ENCODE data around the gene PRKN. TPM values are rescaled to one million over a fixed set of nuclear protein-coding genes. Genes with fewer than 3 reads are reported as not detected.

PRKN gene
- total RNA-seq, 2 donors from 2014 or later: 15.7 to 19.3 TPM

- no peak for DNase-seq (ENCODE audit: low spot score)
- Histone ChIP-seq H3K36me3 (no peaks in the 10 kb centered on the region), H3K4me1 (no peaks in the 10 kb centered on the region), H3K27ac (no peak overlapping the region), H3K4me3 (no peak overlapping the region), H3K27me3 (no peaks in the 10 kb centered on the region), H3K9me3 (no peaks in the 10 kb centered on the region)
- no peak for TF ChIP-seq CTCF (IDR thresholded peaks at IDR 0.05)
These were observed 124.1 kb downstream of the PRKN start for GRCh38 chr6:162603231-162604015.

GRCh38 chr6:162602759-162603158, 124.8 kb downstream of the PRKN start:
- no peak for DNase-seq (ENCODE audit: low spot score)
- Histone ChIP-seq H3K27me3 (no peaks in the 10 kb centered on the region), H3K4me1 (no peaks in the 10 kb centered on the region), H3K9me3 (no peaks in the 10 kb centered on the region), H3K36me3 (no peaks in the 10 kb centered on the region), H3K27ac (no peak overlapping the region), H3K4me3 (no peak overlapping the region)
- no peak for TF ChIP-seq CTCF (IDR thresholded peaks at IDR 0.05)

- H3K27me3 ChIP-seq: no peaks in the 10 kb centered on the region
- no peaks in the 10 kb centered on the region for H3K4me1 ChIP-seq
- no peak overlapping the region for H3K27ac ChIP-seq
- H3K9me3 ChIP-seq: no peaks in the 10 kb centered on the region
- no peak for DNase-seq (ENCODE audit: low spot score)
- H3K4me3 ChIP-seq: no peak overlapping the region
- TF ChIP-seq CTCF (IDR thresholded peaks at IDR 0.05): no peak
- no peaks in the 10 kb centered on the region for H3K36me3 ChIP-seq
These were observed 130.9 kb downstream of the PRKN start for GRCh38 chr6:162596676-162597075.

- no peak overlapping the region for H3K4me3 ChIP-seq
- no peaks in the 10 kb centered on the region for H3K9me3 ChIP-seq
- DNase-seq (ENCODE audit: low spot score): no peak
- no peaks in the 10 kb centered on the region for H3K36me3 ChIP-seq
- TF ChIP-seq CTCF (IDR thresholded peaks at IDR 0.05): no peak
- no peaks in the 10 kb centered on the region for H3K27me3 ChIP-seq
- H3K4me1 ChIP-seq: no peaks in the 10 kb centered on the region
- no peak overlapping the region for H3K27ac ChIP-seq
These were observed 136.0 kb downstream of the PRKN start for GRCh38 chr6:162591517-162591916.

- DNase-seq (ENCODE audit: low spot score): no peak
- Histone ChIP-seq H3K4me1 (no peaks in the 10 kb centered on the region), H3K4me3 (no peak overlapping the region), H3K27ac (no peak overlapping the region), H3K36me3 (no peaks in the 10 kb centered on the region), H3K27me3 (no peaks in the 10 kb centered on the region), H3K9me3 (no peaks in the 10 kb centered on the region)
- TF ChIP-seq CTCF (IDR thresholded peaks at IDR 0.05): no peak
These were observed 145.4 kb downstream of the PRKN start for GRCh38 chr6:162581988-162582780.
